PFSK-1 (cell line): ENCODE measurements around the gene FGF1.

ENCODE experiments used
- FOXP2 ChIP-seq: optimal IDR thresholded peaks from 2 replicates; pipeline ENCODE3; 2011; ENCODE audit warnings: borderline replicate concordance, control low read depth, inconsistent platforms; ENCODE audit not compliant: insufficient read depth; ENCODE audit errors: extremely low read length, extremely low read depth
- POLR2AphosphoS5 ChIP-seq: IDR thresholded peaks from 2 replicates; pipeline ENCODE4 v1.6.1; 2012; ENCODE audit warnings: low read depth, mild to moderate bottlenecking, control low read depth, low read length, moderate library complexity
- SIN3A ChIP-seq: IDR thresholded peaks from 2 replicates; pipeline ENCODE4 v1.6.1; 2012; ENCODE audit warnings: mild to moderate bottlenecking, low read length, moderate library complexity, borderline replicate concordance; ENCODE audit not compliant: insufficient read depth
- TAF1 ChIP-seq: IDR thresholded peaks from 2 replicates; pipeline ENCODE4 v1.6.1; 2012; ENCODE audit warnings: low read length, control low read depth, borderline replicate concordance; ENCODE audit not compliant: insufficient read depth

GRCh38 chr5:142636698-142637324 is 49.1 kb downstream of the FGF1 start:
- TF ChIP-seq POLR2AphosphoS5 = no peak
- no peak for TF ChIP-seq SIN3A
- no peak for TF ChIP-seq TAF1
- TF ChIP-seq FOXP2 = no peak
